ENCODE data around the gene CHAF1A.
A peak's percentile ranks its signal among the peaks of the same experiment; 100 is the strongest.

CHAF1A gene

GRCh38 chr19:4372165-4373012 lies 30.1 kb upstream of the CHAF1A start:
- Mint-ChIP-seq H3K9me3 (no peaks in the 10 kb centered on the region), H3K4me1 (ENCODE audit: low read depth) (peaks cover 54% of the 10 kb centered on the region), H3K27me3 (ENCODE audit: low read depth) (no peaks in the 10 kb centered on the region), H3K4me3 (no peak overlapping the region), H3K27ac (no peak overlapping the region), H3K36me3 (ENCODE audit: low read depth) (no peaks in the 10 kb centered on the region)

- H3K27me3 Mint-ChIP-seq (ENCODE audit: low read depth) = no peaks in the 10 kb centered on the region
- peaks cover 50% of the 10 kb centered on the region for H3K4me1 Mint-ChIP-seq (ENCODE audit: low read depth)
- no peak overlapping the region for H3K4me3 Mint-ChIP-seq
- H3K36me3 Mint-ChIP-seq (ENCODE audit: low read depth) = no peaks in the 10 kb centered on the region
- H3K9me3 Mint-ChIP-seq = no peaks in the 10 kb centered on the region
- H3K27ac Mint-ChIP-seq = no peak overlapping the region
Measured at GRCh38 chr19:4373013-4373367, 29.4 kb upstream of the CHAF1A start.

- Mint-ChIP-seq H3K27me3 (ENCODE audit: low read depth) (no peaks in the 10 kb centered on the region), H3K36me3 (ENCODE audit: low read depth) (no peaks in the 10 kb centered on the region), H3K27ac (peak overlapping the region; percentile 41), H3K4me1 (ENCODE audit: low read depth) (peaks cover 48% of the 10 kb centered on the region), H3K4me3 (no peak overlapping the region), H3K9me3 (no peaks in the 10 kb centered on the region)
Measured at GRCh38 chr19:4373601-4374497, 28.6 kb upstream of the CHAF1A start.

- Mint-ChIP-seq H3K4me1 (ENCODE audit: low read depth) (peaks cover 49% of the 10 kb centered on the region), H3K27me3 (ENCODE audit: low read depth) (no peaks in the 10 kb centered on the region), H3K4me3 (no peak overlapping the region), H3K9me3 (no peaks in the 10 kb centered on the region), H3K36me3 (ENCODE audit: low read depth) (peaks cover 2% of the 10 kb centered on the region), H3K27ac (no peak overlapping the region)
Measured at GRCh38 chr19:4374498-4375163, 27.8 kb upstream of the CHAF1A start.

GRCh38 chr19:4375164-4376027 lies 27.0 kb upstream of the CHAF1A start:
- H3K4me3 Mint-ChIP-seq = no peak overlapping the region
- H3K27me3 Mint-ChIP-seq (ENCODE audit: low read depth) = no peaks in the 10 kb centered on the region
- peaks cover 3% of the 10 kb centered on the region for H3K36me3 Mint-ChIP-seq (ENCODE audit: low read depth)
- no peaks in the 10 kb centered on the region for H3K9me3 Mint-ChIP-seq
- H3K27ac Mint-ChIP-seq = peak overlapping the region; percentile 59
- H3K4me1 Mint-ChIP-seq (ENCODE audit: low read depth) = peaks cover 54% of the 10 kb centered on the region

GRCh38 chr19:4376028-4376670 lies 26.3 kb upstream of the CHAF1A start:
- H3K9me3 Mint-ChIP-seq = no peaks in the 10 kb centered on the region
- peak overlapping the region; percentile 59 for H3K27ac Mint-ChIP-seq
- H3K27me3 Mint-ChIP-seq (ENCODE audit: low read depth) = no peaks in the 10 kb centered on the region
- peaks cover 55% of the 10 kb centered on the region for H3K4me1 Mint-ChIP-seq (ENCODE audit: low read depth)
- H3K4me3 Mint-ChIP-seq = peak overlapping the region; percentile 18
- peaks cover 5% of the 10 kb centered on the region for H3K36me3 Mint-ChIP-seq (ENCODE audit: low read depth)

GRCh38 chr19:4376671-4376990 lies 25.8 kb upstream of the CHAF1A start:
- peak overlapping the region; percentile 59 for H3K27ac Mint-ChIP-seq
- no peaks in the 10 kb centered on the region for H3K27me3 Mint-ChIP-seq (ENCODE audit: low read depth)
- no peaks in the 10 kb centered on the region for H3K9me3 Mint-ChIP-seq
- peak overlapping the region; percentile 18 for H3K4me3 Mint-ChIP-seq
- peaks cover 6% of the 10 kb centered on the region for H3K36me3 Mint-ChIP-seq (ENCODE audit: low read depth)
- H3K4me1 Mint-ChIP-seq (ENCODE audit: low read depth) = peaks cover 57% of the 10 kb centered on the region

GRCh38 chr19:4376991-4377781 lies 25.3 kb upstream of the CHAF1A start:
- Mint-ChIP-seq H3K27me3 (ENCODE audit: low read depth) (no peaks in the 10 kb centered on the region), H3K27ac (peak overlapping the region; percentile 57), H3K9me3 (no peaks in the 10 kb centered on the region), H3K4me3 (no peak overlapping the region), H3K36me3 (ENCODE audit: low read depth) (peaks cover 6% of the 10 kb centered on the region), H3K4me1 (ENCODE audit: low read depth) (peaks cover 56% of the 10 kb centered on the region)

- Mint-ChIP-seq H3K4me3 (peak overlapping the region; percentile 81), H3K36me3 (ENCODE audit: low read depth) (peaks cover 6% of the 10 kb centered on the region), H3K27me3 (ENCODE audit: low read depth) (no peaks in the 10 kb centered on the region), H3K27ac (peak overlapping the region; percentile 89), H3K4me1 (ENCODE audit: low read depth) (peaks cover 54% of the 10 kb centered on the region), H3K9me3 (no peaks in the 10 kb centered on the region)
Measured at GRCh38 chr19:4378886-4379285, 23.6 kb upstream of the CHAF1A start.

GRCh38 chr19:4379383-4380253 lies 22.8 kb upstream of the CHAF1A start:
- H3K4me3 Mint-ChIP-seq = peak overlapping the region; percentile 81
- no peaks in the 10 kb centered on the region for H3K27me3 Mint-ChIP-seq (ENCODE audit: low read depth)
- H3K36me3 Mint-ChIP-seq (ENCODE audit: low read depth) = peaks cover 6% of the 10 kb centered on the region
- no peaks in the 10 kb centered on the region for H3K9me3 Mint-ChIP-seq
- peaks cover 53% of the 10 kb centered on the region for H3K4me1 Mint-ChIP-seq (ENCODE audit: low read depth)
- H3K27ac Mint-ChIP-seq = peak overlapping the region; percentile 89

GRCh38 chr19:4380254-4380727 lies 22.1 kb upstream of the CHAF1A start:
- Mint-ChIP-seq H3K27me3 (ENCODE audit: low read depth) (no peaks in the 10 kb centered on the region), H3K4me1 (ENCODE audit: low read depth) (peaks cover 50% of the 10 kb centered on the region)

More at GRCh38 chr19:4380254-4380727, 22.1 kb upstream of the CHAF1A start:
- H3K27ac Mint-ChIP-seq = peak overlapping the region; percentile 89
- no peaks in the 10 kb centered on the region for H3K9me3 Mint-ChIP-seq
- H3K4me3 Mint-ChIP-seq = peak overlapping the region; percentile 81
- H3K36me3 Mint-ChIP-seq (ENCODE audit: low read depth) = peaks cover 6% of the 10 kb centered on the region

Measured in T-helper 1 cell treated with Interleukin-12 subunit alpha and Interleukin-12 subunit beta and Interleukin-4 antibody, amounts not matched to agents 30 μg/mL and 1 μg/mL, for 36 hours (primary cell).